ENCODE results near the gene LENG8.

The LENG8 gene

GRCh38 chr19:54448774-54449700, at the start of gene LENG8:
LENG8 (plus strand) TSS chr19:54449199; CDS start chr19:54451345, 2,146 bp downstream.
- DNase-seq (ENCODE audit: low read depth, low spot score): peak; percentile 98

DNA sequence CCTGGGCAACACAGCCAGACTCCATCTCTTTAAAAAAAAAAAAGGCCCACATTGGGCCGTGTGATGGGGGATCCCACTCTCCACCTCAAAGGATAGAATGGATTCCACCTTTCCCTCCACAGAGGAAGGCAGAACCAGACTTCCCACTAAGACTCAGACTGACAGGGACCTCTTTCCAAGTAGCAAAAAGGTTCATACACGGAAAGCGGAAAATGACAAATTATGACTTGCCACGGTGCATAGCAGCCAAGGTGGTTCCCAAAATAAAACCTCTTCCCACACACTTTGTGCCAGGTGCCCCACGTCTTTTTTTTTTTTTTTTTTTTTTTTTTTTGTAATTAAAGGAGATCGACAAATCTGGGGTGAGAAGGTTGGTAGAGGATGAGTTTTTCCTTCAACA, 48.1 kb upstream of the LENG8 start:
- DNase-seq (ENCODE audit: low read depth, low spot score): no peak

GRCh38 chr19:54403054-54403453, 45.9 kb upstream of the LENG8 start:
- peak; percentile 83 for DNase-seq (ENCODE audit: low read depth, low spot score)

DNA sequence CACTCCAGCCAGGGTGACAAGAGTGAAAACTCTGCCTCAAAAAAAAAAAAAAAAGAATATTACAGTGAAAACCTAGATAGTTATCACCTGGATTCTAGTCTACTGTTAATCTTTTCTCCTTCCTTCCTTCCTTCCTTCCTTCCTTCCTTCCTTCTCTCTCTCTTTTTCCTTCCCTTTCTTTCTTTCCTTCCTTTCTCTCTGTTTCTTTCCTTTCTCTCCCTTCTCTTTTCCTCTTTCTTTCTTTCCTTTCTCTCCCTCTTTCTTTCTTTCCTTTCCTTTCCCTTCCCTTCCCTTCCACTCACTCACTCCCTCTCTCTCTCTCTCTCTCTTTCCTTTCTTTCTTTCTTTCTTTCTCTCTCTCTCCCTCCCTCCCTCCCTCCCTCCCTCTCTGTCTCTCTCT, 43.4 kb upstream of the LENG8 start:
- no peak for DNase-seq (ENCODE audit: low read depth, low spot score)

DNA sequence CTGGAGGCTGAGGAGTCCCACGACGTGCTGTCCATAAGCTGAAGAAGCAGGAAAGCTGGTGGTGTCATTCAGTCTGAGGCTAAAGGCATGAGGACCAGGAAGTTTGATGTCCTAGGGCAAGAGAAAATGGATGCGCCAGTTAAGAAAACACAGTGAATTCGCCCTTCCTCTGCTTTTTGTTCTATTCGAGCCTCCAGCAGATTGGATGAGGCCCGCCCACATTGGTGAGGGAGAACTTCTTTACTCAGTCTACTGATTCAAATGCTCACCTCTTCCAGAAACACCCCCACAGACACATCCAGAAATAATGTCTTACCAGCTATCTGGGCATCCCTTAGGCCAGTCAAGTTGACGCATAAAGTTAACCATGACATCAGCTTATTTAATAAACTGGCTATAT, 41.2 kb upstream of the LENG8 start:
- no peak for DNase-seq (ENCODE audit: low read depth, low spot score)

- DNase-seq (ENCODE audit: low read depth, low spot score): no peak
Observed at GRCh38 chr19:54408456-54409026, 40.5 kb upstream of the LENG8 start.

DNA sequence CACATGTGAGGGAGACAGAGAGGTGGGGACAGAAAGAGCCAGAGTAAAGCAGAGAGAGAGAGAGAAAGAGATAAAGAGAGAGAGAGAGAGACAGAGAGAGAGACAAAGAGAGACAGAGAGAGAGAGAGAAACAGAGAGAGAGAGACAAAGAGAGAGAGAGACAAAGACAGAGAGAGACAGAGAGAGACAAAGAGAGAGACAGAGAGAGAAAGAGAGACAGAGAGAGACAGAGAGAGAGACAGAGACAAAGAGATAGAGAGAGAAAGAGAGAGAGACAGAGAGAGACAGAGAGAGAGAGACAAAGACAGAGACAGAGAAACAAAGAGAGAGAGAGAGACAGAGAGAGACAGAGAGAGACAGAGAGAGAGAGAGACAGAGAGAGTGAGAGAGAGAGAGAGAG, 38.0 kb upstream of the LENG8 start:
- DNase-seq (ENCODE audit: low read depth, low spot score): no peak

DNA sequence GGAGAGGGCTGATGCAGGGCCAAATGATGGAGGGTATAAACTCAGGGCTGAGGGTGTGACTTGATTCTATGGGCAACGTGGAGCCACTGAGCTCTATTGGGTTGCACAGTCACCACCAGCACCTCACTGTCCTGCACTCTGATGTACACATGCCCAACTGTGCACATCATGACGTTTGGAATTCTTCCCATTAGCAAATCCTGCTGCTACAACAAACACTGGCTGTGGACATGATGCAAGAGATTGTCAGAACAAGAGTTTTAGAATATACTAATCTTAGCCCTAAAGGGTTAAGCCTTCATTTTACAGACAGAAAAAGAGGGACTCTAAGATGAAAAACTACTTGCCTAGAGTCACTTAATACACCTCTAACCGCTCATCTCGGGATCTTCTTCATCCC, 36.1 kb upstream of the LENG8 start:
- no peak for DNase-seq (ENCODE audit: low read depth, low spot score)

DNA sequence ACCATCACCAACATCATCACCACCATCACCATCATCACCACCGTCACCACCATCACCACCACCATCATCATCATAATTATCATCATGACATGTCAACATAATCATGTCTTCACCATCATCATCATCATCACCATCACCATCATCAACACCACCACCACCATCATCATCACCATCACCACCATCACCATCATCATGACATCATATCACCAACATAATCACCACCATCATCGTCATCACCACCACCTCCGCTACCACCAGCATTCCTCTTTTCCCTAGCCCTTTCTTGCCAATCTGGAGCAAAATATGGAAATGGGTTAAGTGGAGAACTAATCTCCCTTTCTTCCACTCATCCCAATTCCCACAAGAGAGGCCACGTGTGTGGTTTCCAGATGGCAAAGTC, 34.8 kb upstream of the LENG8 start:
- DNase-seq (ENCODE audit: low read depth, low spot score): no peak

GRCh38 chr19:54415208-54415900, 33.6 kb upstream of the LENG8 start, which contains the start of gene TTYH1:
TTYH1 (plus strand) TSS chr19:54415464; CDS start chr19:54415553, 89 bp downstream.
- DNase-seq (ENCODE audit: low read depth, low spot score): peak; percentile 24

DNA sequence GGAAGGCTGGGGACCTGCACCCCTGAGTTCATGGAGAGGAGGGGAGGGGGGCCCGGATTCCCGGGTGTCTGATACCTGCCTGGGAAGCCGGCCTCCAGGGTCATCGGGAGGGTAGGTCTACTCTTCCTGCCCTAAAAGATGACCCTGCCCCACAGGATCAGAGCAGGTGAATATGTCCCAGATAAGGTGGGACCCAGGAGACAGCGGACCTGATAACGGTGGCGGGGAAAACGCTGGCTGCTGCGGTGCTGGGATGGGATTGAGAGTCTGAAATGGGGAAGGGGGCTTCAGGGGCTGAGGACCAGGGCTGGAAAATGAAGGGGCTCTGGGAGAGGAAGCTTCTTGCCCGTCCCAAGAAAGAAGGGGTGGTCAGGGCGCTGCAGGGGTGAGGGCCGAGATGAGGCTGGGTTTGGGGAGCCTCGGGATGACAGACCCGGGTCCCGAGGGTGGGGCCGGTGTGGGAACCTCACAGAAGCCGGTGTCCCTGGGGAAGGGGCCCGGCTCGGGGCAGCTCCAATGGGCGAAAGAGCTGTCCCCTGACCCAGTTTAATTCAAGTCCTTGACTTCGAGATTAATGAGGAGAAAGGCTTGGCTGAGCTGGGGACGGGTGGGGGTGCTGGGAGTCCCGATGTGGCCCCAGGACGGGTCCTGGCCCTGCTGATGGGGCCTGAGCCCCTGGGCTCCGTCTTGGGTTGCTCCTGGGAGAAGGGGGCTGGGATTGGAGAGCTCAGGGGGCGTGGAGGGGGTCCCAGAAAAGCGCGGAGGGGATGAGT, 32.9 kb upstream of the LENG8 start:
- DNase-seq (ENCODE audit: low read depth, low spot score): peak; percentile 4

DNA sequence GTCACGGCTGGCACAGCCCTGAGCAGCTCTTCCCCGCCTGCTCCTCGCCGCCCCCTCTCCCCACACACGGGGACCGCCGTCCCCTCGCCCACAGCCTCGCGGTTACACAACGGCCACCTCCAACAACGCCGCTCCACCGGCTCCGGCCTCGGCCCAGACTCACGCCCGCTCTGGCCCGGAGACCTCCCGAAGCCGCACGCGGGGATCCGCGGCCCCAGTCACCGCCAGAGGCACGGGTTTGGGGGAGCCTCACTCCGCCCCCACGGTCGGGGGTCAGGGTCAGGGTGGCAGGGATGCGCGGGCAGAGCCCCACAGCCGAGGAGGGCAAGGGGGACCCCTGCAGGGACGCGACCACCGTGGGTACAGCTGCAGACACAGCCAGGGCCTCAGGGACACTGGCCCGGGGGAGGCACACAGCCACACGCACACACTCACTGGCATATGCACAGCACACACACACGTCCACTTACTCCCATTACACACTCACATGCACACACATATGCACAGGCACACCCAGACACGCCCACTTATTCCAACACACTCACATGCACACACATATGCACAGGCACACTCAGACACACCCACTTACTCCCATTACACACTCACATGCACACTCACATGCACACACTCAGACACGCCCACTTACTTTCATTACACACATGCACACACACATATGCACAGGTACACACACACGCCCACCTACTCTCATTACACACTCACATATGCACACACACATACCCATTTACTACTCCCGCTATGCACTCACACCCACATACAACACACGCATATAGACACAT, 32.1 kb upstream of the LENG8 start:
- DNase-seq (ENCODE audit: low read depth, low spot score): no peak

DNA sequence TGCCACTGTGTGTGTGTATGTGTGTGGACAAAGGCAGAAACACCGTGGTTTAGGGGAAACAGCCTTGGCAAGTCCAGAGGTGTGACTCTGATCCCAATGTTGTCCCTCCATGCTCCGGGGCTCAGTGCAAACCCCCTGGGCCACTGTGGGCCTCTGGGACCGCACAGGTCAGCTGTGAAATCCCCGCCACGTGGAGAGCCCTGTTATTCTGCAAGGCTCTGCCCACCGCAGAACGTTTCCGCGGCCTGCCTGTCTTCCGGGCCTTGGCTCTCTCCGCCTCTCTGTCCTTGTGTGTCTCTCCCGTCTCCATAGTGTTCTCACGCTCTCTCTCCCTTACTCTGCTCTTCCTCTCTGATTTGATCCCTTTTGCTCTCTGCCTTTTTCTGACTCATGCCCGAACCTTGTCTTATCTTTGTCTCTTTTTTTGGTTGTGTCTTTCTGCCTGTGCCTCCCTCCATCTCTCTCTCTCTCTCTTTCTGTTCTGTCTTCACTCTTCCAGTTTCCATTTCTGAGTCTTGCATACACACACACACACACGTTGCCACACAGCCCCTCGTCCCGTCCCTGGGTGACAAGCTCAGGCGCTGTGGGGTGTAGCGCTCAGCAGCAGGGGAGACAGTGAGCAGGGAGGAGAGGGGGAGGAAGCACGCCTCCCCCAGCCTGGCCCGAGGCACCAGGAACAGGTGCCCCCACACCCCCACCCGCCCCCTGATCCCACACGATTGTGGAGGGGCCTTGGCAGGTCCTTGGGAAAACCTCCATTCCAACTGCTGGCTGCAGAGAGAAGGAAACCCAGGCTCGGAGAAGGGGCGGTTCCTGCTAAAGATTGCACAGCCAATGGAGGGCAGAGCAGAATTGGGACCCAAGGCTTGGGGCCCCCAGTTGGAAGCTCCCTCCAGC, 30.7 kb upstream of the LENG8 start:
- DNase-seq (ENCODE audit: low read depth, low spot score): peak; percentile 30

- DNase-seq (ENCODE audit: low read depth, low spot score): peak; percentile 14
Observed at GRCh38 chr19:54418930-54419800, 29.8 kb upstream of the LENG8 start.

GRCh38 chr19:54420068-54420382, 29.0 kb upstream of the LENG8 start:
- DNase-seq (ENCODE audit: low read depth, low spot score): no peak

GRCh38 chr19:54420383-54421168, 28.4 kb upstream of the LENG8 start:
- peak; percentile 79 for DNase-seq (ENCODE audit: low read depth, low spot score)

DNA sequence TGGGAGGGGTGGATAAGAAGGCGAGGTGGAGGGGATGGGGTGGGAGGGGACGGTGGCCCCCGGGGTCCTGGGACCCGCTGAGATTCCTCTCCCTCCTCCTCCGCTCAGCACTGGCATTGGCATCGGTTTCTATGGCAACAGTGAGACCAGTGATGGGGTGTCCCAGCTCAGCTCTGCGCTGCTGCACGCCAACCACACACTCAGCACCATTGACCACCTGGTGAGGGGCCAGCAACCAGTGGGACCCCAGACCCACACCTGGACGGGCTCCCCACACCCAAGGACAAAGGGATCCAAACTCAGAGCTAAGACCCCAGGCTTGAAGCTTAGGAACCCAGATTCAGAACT, 27.9 kb upstream of the LENG8 start:
- DNase-seq (ENCODE audit: low read depth, low spot score): no peak

- DNase-seq (ENCODE audit: low read depth, low spot score): peak; percentile 42
Observed at GRCh38 chr19:54421521-54421920, 27.5 kb upstream of the LENG8 start.
